WERI-Rb-1 (cell line): ENCODE results near the gene ELOVL7.
"Not testable (repeated sequence)": the region's sequence is repeated elsewhere in the genome, so short reads cannot be mapped to it uniquely, and the experiment has no call there.

Experiments
- DNase-seq: peaks from one replicate; pipeline ENCODE4 v3.0.0-alpha.2; 2020
- H3K27ac ChIP-seq: fragments of 250-450 bp; sonication (Bioruptor Pico); 2 replicates; pipeline ENCODE4 v1.5.1; 2020; ENCODE audit warnings: mild to moderate bottlenecking, moderate library complexity
- H3K27me3 ChIP-seq: fragments of 250-450 bp; sonication (Bioruptor Pico); 2 replicates; pipeline ENCODE4 v1.5.1; 2021; ENCODE audit warnings: mild to moderate bottlenecking, low read depth, moderate library complexity; ENCODE audit not compliant: insufficient read depth, severe bottlenecking
- H3K36me3 ChIP-seq: fragments of 250-450 bp; sonication (Bioruptor Pico); 2 replicates; pipeline ENCODE4 v1.5.1; 2020; ENCODE audit warnings: mild to moderate bottlenecking, moderate library complexity
- H3K4me3 ChIP-seq: 2 replicates; pipeline ENCODE4 v1.5.1; 2011; ENCODE audit warnings: low read depth, mild to moderate bottlenecking, control low read depth, low read length
- H3K9me3 ChIP-seq: fragments of 250-450 bp; sonication (Bioruptor Pico); 2 replicates; pipeline ENCODE4 v1.5.1; 2021; ENCODE audit warnings: mild to moderate bottlenecking, moderate library complexity; ENCODE audit not compliant: severe bottlenecking
- CTCF ChIP-seq: IDR thresholded peaks from 2 replicates; pipeline ENCODE4 v1.5.1; 2011; ENCODE audit warnings: low read depth, mild to moderate bottlenecking, control low read depth, inconsistent platforms, low read length

Gene ELOVL7

GRCh38 chr5:60802986-60803385, 41.1 kb downstream of the ELOVL7 start:
- no peak for DNase-seq
- H3K9me3 ChIP-seq = no peaks in the 10 kb centered on the region
- H3K4me3 ChIP-seq = no peak overlapping the region
- H3K27ac ChIP-seq = no peak overlapping the region
- H3K27me3 ChIP-seq = no peaks in the 10 kb centered on the region
- H3K36me3 ChIP-seq = no peaks in the 10 kb centered on the region; the same call in 1 of the 2 replicates
- TF ChIP-seq CTCF = no peak

- no peak overlapping the region for H3K27ac ChIP-seq
- TF ChIP-seq CTCF = no peak
- no peak overlapping the region for H3K4me3 ChIP-seq
- no peaks in the 10 kb centered on the region for H3K27me3 ChIP-seq
- H3K9me3 ChIP-seq = no peaks in the 10 kb centered on the region
- DNase-seq = no peak
- H3K36me3 ChIP-seq = no peaks in the 10 kb centered on the region; the same call in 1 of the 2 replicates
Measured at GRCh38 chr5:60802226-60802625, 41.8 kb downstream of the ELOVL7 start.

- Histone ChIP-seq H3K9me3 (no peaks in the 10 kb centered on the region), H3K36me3 (no peaks in the 10 kb centered on the region), H3K27me3 (no peaks in the 10 kb centered on the region), H3K27ac (no peak overlapping the region), H3K4me3 (no peak overlapping the region)
- DNase-seq = no peak
- TF ChIP-seq CTCF = no peak
Measured at GRCh38 chr5:60797482-60798153, 46.5 kb downstream of the ELOVL7 start.

- not testable (repeated sequence) for H3K36me3 ChIP-seq, H3K9me3 ChIP-seq, DNase-seq, H3K27ac ChIP-seq, H3K27me3 ChIP-seq, H3K4me3 ChIP-seq
Measured at GRCh38 chr5:60795424-60795950, 48.6 kb downstream of the ELOVL7 start.

GRCh38 chr5:60794691-60795090, 49.4 kb downstream of the ELOVL7 start:
- TF ChIP-seq CTCF = no peak
- DNase-seq = no peak

GRCh38 chr5:60792438-60792837, 51.6 kb downstream of the ELOVL7 start:
- no peak overlapping the region for H3K4me3 ChIP-seq
- no peak overlapping the region for H3K27ac ChIP-seq
- no peaks in the 10 kb centered on the region for H3K36me3 ChIP-seq
- no peak for DNase-seq
- no peaks in the 10 kb centered on the region for H3K27me3 ChIP-seq
- no peaks in the 10 kb centered on the region for H3K9me3 ChIP-seq
- no peak for TF ChIP-seq CTCF

More at GRCh38 chr5:60794691-60795090, 49.4 kb downstream of the ELOVL7 start:
- Histone ChIP-seq H3K4me3 (no peak overlapping the region), H3K36me3 (no peaks in the 10 kb centered on the region), H3K27ac (no peak overlapping the region), H3K9me3 (no peaks in the 10 kb centered on the region), H3K27me3 (no peaks in the 10 kb centered on the region)
